ENCODE data around the gene PLXNC1.

GRCh38 chr12:94336211-94336925, 188.0 kb downstream of the PLXNC1 start:
- TF ChIP-seq CTCF (optimal IDR thresholded peaks at IDR 0.05 in 1 of 3, IDR thresholded peaks at IDR 0.05 in 1 of 3, conservative IDR thresholded peaks at IDR 0.05 in 1 of 3; ENCODE audit: extremely low read depth in 1 of 3, insufficient read depth in 2 of 3, low read length in 3 of 3) (no peak), EZH2 (IDR thresholded peaks at IDR 0.05; ENCODE audit: low read length) (no peak)
